DOHH2 (cell line): ENCODE results near the gene HHATL.

Experiments
- CTCF ChIP-seq: fragments of 200-600 bp; sonication (generic); IDR thresholded peaks from one replicate; pipeline ENCODE4 v1.5.1; 2014; ENCODE audit warnings: antibody characterized with exemption, mild to moderate bottlenecking, low read depth, low read length; ENCODE audit not compliant: poor library complexity, severe bottlenecking
- EZH2phosphoT487 ChIP-seq: fragments of 200-600 bp; sonication (generic); IDR thresholded peaks from 2 replicates; pipeline ENCODE4 v1.6.1; 2017; ENCODE audit warnings: borderline replicate concordance, mild to moderate bottlenecking, antibody characterized with exemption, low read length, moderate library complexity, mixed read lengths

GRCh38 chr3:42700366-42701288, 2.0 kb downstream of the HHATL start:
- TF ChIP-seq EZH2phosphoT487 = no peak
- TF ChIP-seq CTCF = no peak
